IPS-18a (cell line): ENCODE measurements around the gene PPARD.

Experiments
- H3K27ac ChIP-seq: one replicate; pipeline ENCODE4 v1.5.1; 2013; ENCODE audit warnings: low read length
- H3K27me3 ChIP-seq: one replicate; pipeline ENCODE4 v1.6.1; 2013; ENCODE audit warnings: mild to moderate bottlenecking, low read length; ENCODE audit not compliant: control insufficient read depth, insufficient read depth
- H3K36me3 ChIP-seq: one replicate; pipeline ENCODE4 v1.6.1; 2013; ENCODE audit warnings: low read depth, low read length; ENCODE audit not compliant: control insufficient read depth
- H3K4me1 ChIP-seq: one replicate; pipeline ENCODE4 v1.6.1; 2013; ENCODE audit warnings: low read depth, low read length; ENCODE audit not compliant: control insufficient read depth
- H3K4me3 ChIP-seq: one replicate; pipeline ENCODE4 v1.5.1; 2013; ENCODE audit warnings: low read length
- H3K9ac ChIP-seq: one replicate; pipeline ENCODE4 v1.6.1; 2013; ENCODE audit warnings: mild to moderate bottlenecking, low read length, moderate library complexity
- H3K9me3 ChIP-seq: one replicate; pipeline ENCODE4 v1.6.1; 2013; ENCODE audit warnings: low read depth, low read length; ENCODE audit not compliant: control insufficient read depth

Gene PPARD

DNA sequence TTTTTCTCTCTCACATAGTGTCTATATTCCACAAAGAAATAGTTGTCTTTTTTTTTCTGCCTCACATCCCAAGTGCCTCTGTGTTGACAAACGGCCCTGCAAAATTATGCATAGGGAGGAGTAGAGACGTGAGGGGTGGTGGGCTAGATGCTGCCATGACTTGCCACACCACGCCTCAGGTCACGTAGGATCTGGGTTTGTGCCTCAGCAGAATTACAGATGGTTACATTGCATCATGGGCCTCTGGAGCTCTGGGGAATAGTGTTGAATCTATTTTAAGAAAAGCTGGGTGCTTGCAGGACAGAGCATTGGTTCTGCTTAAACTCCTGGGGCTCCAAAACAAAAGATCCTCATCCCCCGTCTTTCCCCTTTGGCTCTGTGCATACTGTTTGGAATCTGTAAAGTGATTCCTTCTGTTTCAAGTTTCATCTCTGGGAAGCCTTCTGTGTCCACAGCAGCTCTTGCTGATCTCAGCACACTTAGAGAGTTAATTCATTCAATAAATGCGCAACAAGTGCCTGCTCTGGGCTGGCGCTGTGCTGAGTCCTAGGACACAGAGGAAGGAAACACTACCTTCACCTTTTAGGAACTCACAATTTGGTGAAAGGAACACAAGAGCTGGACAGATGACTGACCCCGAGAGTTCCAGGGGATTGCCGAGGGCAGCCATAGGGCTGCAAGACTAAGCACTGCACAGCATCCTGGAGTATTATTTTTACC lies 112.2 kb downstream of the PPARD start:
- H3K9ac ChIP-seq, result no peak overlapping the region
- H3K36me3 ChIP-seq, result peaks cover 14% of the 10 kb centered on the region
- peaks cover 22% of the 10 kb centered on the region for H3K27me3 ChIP-seq
- no peak overlapping the region for H3K4me3 ChIP-seq
- H3K27ac ChIP-seq, result no peak overlapping the region
- H3K9me3 ChIP-seq, result no peaks in the 10 kb centered on the region
- peaks cover 22% of the 10 kb centered on the region for H3K4me1 ChIP-seq

GRCh38 chr6:35457907-35458306 lies 115.5 kb downstream of the PPARD start:
- H3K4me1 ChIP-seq, result peaks cover 16% of the 10 kb centered on the region
- H3K9me3 ChIP-seq, result no peaks in the 10 kb centered on the region
- H3K9ac ChIP-seq, result no peak overlapping the region
- H3K27me3 ChIP-seq, result peaks cover 11% of the 10 kb centered on the region
- H3K27ac ChIP-seq, result no peak overlapping the region
- H3K4me3 ChIP-seq, result no peak overlapping the region
- H3K36me3 ChIP-seq, result peaks cover 15% of the 10 kb centered on the region

GRCh38 chr6:35461270-35461669 lies 118.9 kb downstream of the PPARD start:
- Histone ChIP-seq H3K27ac (no peak overlapping the region), H3K9me3 (no peaks in the 10 kb centered on the region), H3K36me3 (peaks cover 15% of the 10 kb centered on the region), H3K27me3 (no peaks in the 10 kb centered on the region), H3K9ac (no peak overlapping the region), H3K4me3 (no peak overlapping the region), H3K4me1 (no peaks in the 10 kb centered on the region)

DNA sequence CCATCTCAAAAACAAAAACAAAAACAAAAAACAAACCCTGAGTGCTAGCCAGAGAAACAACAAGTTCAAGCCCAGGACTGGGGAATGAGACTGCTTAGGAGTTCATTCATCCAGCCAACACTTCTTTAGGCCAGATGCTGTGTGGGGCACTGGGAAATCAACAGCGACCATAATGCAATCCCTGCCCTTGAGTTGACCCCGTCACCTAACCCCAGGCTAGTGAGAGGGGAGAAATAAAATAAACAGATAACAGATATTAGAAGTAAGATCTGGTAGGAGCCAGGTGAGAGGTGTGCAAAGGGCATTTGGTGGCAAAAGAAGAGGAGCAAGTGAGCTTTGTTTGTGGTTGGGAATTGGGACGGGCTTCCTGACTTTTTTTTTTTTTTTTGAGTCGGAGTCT lies 120.9 kb downstream of the PPARD start:
- H3K27ac ChIP-seq, result no peak overlapping the region
- H3K9ac ChIP-seq, result no peak overlapping the region
- H3K4me1 ChIP-seq, result no peaks in the 10 kb centered on the region
- peaks cover 7% of the 10 kb centered on the region for H3K27me3 ChIP-seq
- peaks cover 15% of the 10 kb centered on the region for H3K36me3 ChIP-seq
- no peaks in the 10 kb centered on the region for H3K9me3 ChIP-seq
- H3K4me3 ChIP-seq, result no peak overlapping the region

DNA sequence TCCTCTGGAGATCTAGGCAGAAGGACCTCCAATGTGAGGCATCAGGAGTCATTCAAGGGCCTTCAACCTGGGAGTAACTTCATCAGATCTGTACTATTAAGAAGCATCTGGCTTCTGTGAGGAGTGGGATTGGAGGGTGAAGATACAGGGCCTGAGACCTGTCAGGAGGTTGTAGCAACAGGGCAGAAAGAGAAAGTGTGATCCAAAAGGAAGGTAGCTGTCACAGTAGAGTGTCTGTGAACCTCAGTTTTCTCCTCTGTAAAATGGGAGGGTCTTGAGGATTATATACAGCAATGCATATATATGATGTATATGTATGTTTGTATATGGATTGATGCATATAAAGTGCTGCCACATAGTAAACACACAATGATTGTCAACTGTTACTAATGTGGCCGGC lies 123.3 kb downstream of the PPARD start:
- Histone ChIP-seq H3K9ac (no peak overlapping the region), H3K27ac (no peak overlapping the region), H3K27me3 (peaks cover 7% of the 10 kb centered on the region), H3K4me1 (peaks cover 10% of the 10 kb centered on the region), H3K9me3 (no peaks in the 10 kb centered on the region), H3K36me3 (peaks cover 22% of the 10 kb centered on the region), H3K4me3 (no peak overlapping the region)

DNA sequence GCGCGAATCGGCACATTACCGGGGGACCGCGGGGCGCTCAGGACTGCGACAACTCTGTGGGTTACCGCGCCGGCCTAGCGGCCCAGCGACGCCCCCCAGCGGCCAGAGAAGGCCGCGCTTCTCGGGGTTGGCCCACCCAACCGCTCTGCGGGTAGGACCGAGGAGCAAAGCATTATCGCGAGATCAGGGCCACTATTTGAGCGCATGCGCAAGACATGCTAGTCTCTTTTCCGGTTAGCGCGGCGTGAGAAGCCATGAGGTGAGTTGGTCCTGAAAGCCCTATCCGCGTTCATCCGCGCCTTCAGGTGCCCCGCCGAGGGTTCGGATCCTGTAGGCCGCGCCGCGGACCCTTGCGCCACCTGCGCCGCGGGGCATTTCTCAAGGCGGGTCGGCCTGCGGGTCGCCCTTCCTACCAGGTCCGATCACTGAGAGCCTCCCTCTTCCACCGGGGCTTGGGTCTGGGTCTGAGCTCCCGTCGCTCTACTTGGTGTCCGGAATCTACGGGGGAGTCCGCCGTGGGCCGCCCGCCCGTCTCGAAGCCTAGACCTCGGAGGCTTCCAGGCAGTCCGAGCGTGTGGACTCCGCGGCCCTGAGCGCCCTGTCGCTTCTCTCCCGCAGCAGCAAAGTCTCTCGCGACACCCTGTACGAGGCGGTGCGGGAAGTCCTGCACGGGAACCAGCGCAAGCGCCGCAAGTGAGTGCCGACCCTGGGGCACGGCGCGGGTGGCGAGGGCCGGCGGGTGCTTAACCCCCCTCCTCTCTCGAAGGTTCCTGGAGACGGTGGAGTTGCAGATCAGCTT lies 126.0 kb downstream of the PPARD start, which contains the start of gene RPL10A:
Gene RPL10A, plus strand, starts transcription at position 221 of the 799 bp plus-strand sequence. Its CDS starts 34 bp downstream, at position 255.
- Histone ChIP-seq H3K27me3 (peaks cover 7% of the 10 kb centered on the region), H3K9ac (peak within 1 kb of the TSS; percentile 99), H3K9me3 (no peaks in the 10 kb centered on the region), H3K4me1 (peaks cover 17% of the 10 kb centered on the region), H3K27ac (peak within 1 kb of the TSS; percentile 93), H3K36me3 (peaks cover 43% of the 10 kb centered on the region), H3K4me3 (peak within 1 kb of the TSS; percentile 96)

DNA sequence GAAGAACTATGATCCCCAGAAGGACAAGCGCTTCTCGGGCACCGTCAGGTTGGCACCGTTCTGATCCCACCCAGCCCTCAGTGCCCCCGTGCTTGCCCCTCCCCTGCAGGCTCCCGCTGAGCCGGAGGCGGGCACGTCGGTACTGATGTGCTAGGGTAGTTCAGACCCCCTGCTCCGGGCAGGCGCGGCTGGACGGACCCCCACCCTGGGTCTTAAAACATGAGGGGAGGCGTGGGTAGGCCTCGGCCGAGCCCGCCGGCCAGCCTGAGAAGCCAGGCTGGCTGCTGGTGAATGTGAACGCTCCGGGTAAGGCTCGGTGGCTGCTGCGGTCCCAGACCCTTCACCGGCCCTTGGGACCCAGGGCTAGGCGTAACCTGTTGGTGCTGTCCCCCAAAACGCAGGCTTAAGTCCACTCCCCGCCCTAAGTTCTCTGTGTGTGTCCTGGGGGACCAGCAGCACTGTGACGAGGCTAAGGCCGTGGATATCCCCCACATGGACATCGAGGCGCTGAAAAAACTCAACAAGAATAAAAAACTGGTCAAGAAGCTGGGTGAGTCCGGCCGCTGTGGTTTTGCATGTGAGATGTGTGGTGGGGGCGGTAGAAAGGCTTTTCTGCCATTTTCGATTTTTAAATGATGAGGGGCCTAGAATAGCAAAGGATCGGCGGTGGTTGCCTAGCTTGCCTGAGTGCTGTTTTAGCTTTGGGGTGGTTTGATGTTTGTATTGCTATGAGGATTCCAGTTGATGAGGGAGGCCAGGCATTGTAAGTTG lies 126.8 kb downstream of the PPARD start:
- Histone ChIP-seq H3K4me3 (peak overlapping the region; percentile 96), H3K9ac (peak overlapping the region; percentile 99), H3K9me3 (no peaks in the 10 kb centered on the region), H3K27me3 (peaks cover 7% of the 10 kb centered on the region), H3K36me3 (peaks cover 43% of the 10 kb centered on the region), H3K27ac (peak overlapping the region; percentile 93), H3K4me1 (peaks cover 17% of the 10 kb centered on the region)

DNA sequence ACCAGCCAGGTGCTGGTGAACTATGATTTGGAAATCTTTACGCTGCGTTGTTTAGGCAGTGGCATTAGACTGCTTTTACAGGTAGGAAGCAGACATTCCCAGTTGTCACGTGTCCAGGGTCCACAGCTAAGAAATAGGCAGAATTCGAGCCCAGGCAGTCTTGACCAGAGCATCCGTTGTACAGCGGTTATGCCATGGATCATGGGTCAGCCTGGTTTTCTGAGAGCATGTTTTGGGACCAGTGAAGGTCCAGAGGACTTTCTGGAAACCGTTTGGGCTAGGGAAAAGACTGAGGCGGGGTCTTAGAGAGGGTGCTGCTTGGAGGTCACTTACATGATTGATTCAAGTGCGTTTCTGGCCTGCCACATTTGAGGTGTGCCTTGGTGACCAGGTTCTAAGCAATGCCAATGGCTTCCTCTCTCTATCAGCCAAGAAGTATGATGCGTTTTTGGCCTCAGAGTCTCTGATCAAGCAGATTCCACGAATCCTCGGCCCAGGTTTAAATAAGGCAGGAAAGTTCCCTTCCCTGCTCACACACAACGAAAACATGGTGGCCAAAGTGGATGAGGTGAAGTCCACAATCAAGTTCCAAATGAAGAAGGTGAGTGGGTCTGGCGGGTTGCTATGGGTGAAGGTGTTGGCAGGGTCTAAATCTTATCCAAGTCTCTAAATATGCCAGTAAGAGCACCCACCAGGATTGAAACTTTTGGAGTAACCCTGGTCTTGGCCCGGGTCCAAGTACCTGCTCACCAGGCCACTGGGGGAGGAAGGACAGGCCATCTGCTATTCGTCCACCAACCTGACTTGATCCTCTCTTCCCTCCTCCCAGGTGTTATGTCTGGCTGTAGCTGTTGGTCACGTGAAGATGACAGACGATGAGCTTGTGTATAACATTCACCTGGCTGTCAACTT lies 127.6 kb downstream of the PPARD start:
- peaks cover 17% of the 10 kb centered on the region for H3K4me1 ChIP-seq
- peak overlapping the region; percentile 99 for H3K9ac ChIP-seq
- H3K27ac ChIP-seq, result no peak overlapping the region
- peaks cover 49% of the 10 kb centered on the region for H3K36me3 ChIP-seq
- peak overlapping the region; percentile 96 for H3K4me3 ChIP-seq
- H3K27me3 ChIP-seq, result peaks cover 7% of the 10 kb centered on the region
- no peaks in the 10 kb centered on the region for H3K9me3 ChIP-seq

DNA sequence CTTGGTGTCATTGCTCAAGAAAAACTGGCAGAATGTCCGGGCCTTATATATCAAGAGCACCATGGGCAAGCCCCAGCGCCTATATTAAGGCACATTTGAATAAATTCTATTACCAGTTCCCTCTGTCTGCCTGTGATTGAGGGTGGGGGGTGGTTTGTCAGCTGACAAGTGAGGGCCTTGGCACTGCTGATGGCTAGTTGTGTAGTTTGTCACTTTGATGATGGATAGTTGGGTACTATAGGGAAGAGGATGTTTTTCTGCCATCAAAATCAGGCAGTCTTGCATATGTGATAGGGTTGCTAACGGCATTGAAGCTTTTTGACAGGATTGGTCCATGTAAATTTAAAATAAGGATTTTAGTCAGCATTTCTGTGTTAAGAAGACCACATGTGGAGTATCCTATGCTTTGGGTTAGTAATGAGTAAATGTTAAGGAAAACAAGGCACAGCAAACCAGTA lies 128.3 kb downstream of the PPARD start:
- peak overlapping the region; percentile 96 for H3K4me3 ChIP-seq
- H3K4me1 ChIP-seq, result peaks cover 17% of the 10 kb centered on the region
- H3K36me3 ChIP-seq, result peaks cover 49% of the 10 kb centered on the region
- no peak overlapping the region for H3K27ac ChIP-seq
- peak overlapping the region; percentile 11 for H3K9ac ChIP-seq
- peaks cover 7% of the 10 kb centered on the region for H3K27me3 ChIP-seq
- no peaks in the 10 kb centered on the region for H3K9me3 ChIP-seq

GRCh38 chr6:35471836-35472345 lies 129.5 kb downstream of the PPARD start:
- Histone ChIP-seq H3K4me3 (no peak overlapping the region), H3K36me3 (peaks cover 42% of the 10 kb centered on the region), H3K9me3 (no peaks in the 10 kb centered on the region), H3K27ac (no peak overlapping the region), H3K4me1 (peaks cover 17% of the 10 kb centered on the region), H3K9ac (no peak overlapping the region), H3K27me3 (peaks cover 7% of the 10 kb centered on the region)
